Sigmoid colon (tissue), 4 donors: ENCODE measurements around the gene ATXN1.

Experiments
- EP300 ChIP-seq, 4 donors: sonication (generic); formaldehyde crosslinking; IDR thresholded peaks; one replicate each; pipeline ENCODE4 v1.6.1; 2017; ENCODE audit warnings: antibody characterized with exemption in 4 of 4
- POLR2A ChIP-seq, 2 donors: fragments of 450-650 bp; IDR thresholded peaks; one replicate each; pipeline ENCODE4 v1.6.1; 2016; ENCODE audit warnings: antibody characterized with exemption in 2 of 2, mild to moderate bottlenecking in 2 of 2, moderate library complexity in 2 of 2
- TF ChIP-seq, protein P1 (sequence below), 4 experiments: fragments of 450-650 bp in 3 of 4; fragments of 200-600 bp in 1 of 4; IDR thresholded peaks; one replicate each; pipeline ENCODE4 v1.5.1; 2016 to 2019; ENCODE audit warnings: antibody characterized with exemption in 4 of 4, mild to moderate bottlenecking in 3 of 4, moderate library complexity in 2 of 4

DNA sequence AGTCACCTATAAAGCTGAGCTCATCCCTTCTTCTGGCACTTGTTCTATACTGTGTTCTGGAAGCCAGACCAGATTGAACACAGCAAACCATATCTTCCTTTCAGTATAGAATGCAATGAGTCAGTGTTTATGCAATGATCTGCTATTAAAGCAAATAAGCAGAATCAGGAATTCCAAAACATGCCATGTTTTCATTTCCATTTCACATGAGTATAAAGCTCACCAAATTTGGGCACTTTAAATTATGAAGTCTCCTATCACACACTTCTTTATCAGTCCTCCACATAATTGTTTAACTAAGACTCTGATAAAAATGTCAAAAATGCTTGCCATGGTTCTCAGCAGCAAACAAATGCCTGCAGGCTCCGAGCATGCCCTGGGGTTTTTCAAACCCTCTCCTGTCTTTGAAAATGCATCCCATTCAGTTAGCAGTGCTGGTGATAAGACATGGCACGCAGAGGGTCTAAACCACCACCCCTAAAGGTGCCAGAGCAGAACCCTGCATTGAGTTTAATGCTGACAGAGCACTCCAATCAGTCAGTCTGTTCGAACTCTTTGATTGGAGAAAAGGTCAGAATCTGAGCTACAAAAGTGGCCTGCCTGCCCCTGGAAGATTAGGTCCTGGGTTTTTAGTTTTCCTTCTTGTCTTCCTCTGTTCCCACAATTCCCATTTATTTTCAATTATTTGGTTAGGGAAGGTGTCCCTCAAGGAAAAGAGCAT is 288.8 kb downstream of the ATXN1 start:
- TF ChIP-seq, protein P1, sequence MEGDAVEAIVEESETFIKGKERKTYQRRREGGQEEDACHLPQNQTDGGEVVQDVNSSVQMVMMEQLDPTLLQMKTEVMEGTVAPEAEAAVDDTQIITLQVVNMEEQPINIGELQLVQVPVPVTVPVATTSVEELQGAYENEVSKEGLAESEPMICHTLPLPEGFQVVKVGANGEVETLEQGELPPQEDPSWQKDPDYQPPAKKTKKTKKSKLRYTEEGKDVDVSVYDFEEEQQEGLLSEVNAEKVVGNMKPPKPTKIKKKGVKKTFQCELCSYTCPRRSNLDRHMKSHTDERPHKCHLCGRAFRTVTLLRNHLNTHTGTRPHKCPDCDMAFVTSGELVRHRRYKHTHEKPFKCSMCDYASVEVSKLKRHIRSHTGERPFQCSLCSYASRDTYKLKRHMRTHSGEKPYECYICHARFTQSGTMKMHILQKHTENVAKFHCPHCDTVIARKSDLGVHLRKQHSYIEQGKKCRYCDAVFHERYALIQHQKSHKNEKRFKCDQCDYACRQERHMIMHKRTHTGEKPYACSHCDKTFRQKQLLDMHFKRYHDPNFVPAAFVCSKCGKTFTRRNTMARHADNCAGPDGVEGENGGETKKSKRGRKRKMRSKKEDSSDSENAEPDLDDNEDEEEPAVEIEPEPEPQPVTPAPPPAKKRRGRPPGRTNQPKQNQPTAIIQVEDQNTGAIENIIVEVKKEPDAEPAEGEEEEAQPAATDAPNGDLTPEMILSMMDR (IDR thresholded peaks at IDR 0.05) = no peak
- TF ChIP-seq EP300 (IDR thresholded peaks at IDR 0.05) (no peak), POLR2A (IDR thresholded peaks at IDR 0.05) (no peak)
